Measurements from ENCODE around the gene MNAT1.

The MNAT1 gene

GRCh38 chr14:60882219-60882618 is 147.7 kb downstream of the MNAT1 start:
- no peak for TF ChIP-seq TEAD4 (IDR thresholded peaks at IDR 0.05)
- no peak for TF ChIP-seq CREB1 (IDR thresholded peaks at IDR 0.05; ENCODE audit: low read depth)
- TF ChIP-seq EP300 (IDR thresholded peaks at IDR 0.05; ENCODE audit: borderline replicate concordance): no peak
- TF ChIP-seq NFIC (IDR thresholded peaks at IDR 0.05): no peak
- no peak for TF ChIP-seq FOXM1 (IDR thresholded peaks at IDR 0.05; ENCODE audit: borderline replicate concordance, low read depth)
- TF ChIP-seq EGR1 (IDR thresholded peaks at IDR 0.05): no peak
- no peak for TF ChIP-seq RAD21 (IDR thresholded peaks at IDR 0.05; ENCODE audit: low read depth)
- TF ChIP-seq USF1 (IDR thresholded peaks at IDR 0.05): no peak
- no peak for TF ChIP-seq TCF12 (IDR thresholded peaks at IDR 0.05; ENCODE audit: low read depth)
- no peak for TF ChIP-seq MAX (IDR thresholded peaks at IDR 0.05)
- no peak for TF ChIP-seq CEBPB (IDR thresholded peaks at IDR 0.05)
- TF ChIP-seq YY1 (IDR thresholded peaks at IDR 0.05; ENCODE audit: low read depth): no peak
- TF ChIP-seq ZBTB7A (IDR thresholded peaks at IDR 0.05; ENCODE audit: low read depth): no peak
- no peak for TF ChIP-seq REST (IDR thresholded peaks at IDR 0.05; ENCODE audit: low read depth)
- no peak for TF ChIP-seq TAF1 (IDR thresholded peaks at IDR 0.05; ENCODE audit: low read depth)

- TF ChIP-seq ZBTB7A (IDR thresholded peaks at IDR 0.05; ENCODE audit: low read depth): no peak
- TF ChIP-seq YY1 (IDR thresholded peaks at IDR 0.05; ENCODE audit: low read depth): no peak
- TF ChIP-seq USF1 (IDR thresholded peaks at IDR 0.05): no peak
- TF ChIP-seq NFIC (IDR thresholded peaks at IDR 0.05): no peak
- no peak for TF ChIP-seq TAF1 (IDR thresholded peaks at IDR 0.05; ENCODE audit: low read depth)
- TF ChIP-seq MAX (IDR thresholded peaks at IDR 0.05): no peak
- no peak for TF ChIP-seq RAD21 (IDR thresholded peaks at IDR 0.05; ENCODE audit: low read depth)
These were observed 149.6 kb downstream of the MNAT1 start for GRCh38 chr14:60884134-60884533.

GRCh38 chr14:60893911-60894310 is 159.3 kb downstream of the MNAT1 start:
- TF ChIP-seq TEAD4 (IDR thresholded peaks at IDR 0.05): no peak
- TF ChIP-seq YY1 (IDR thresholded peaks at IDR 0.05; ENCODE audit: low read depth): no peak
- TF ChIP-seq ZBTB7A (IDR thresholded peaks at IDR 0.05; ENCODE audit: low read depth): no peak

GRCh38 chr14:60904381-60904780 is 169.8 kb downstream of the MNAT1 start:
- TF ChIP-seq NFIC (IDR thresholded peaks at IDR 0.05) (no peak), USF1 (IDR thresholded peaks at IDR 0.05) (no peak), YY1 (IDR thresholded peaks at IDR 0.05; ENCODE audit: low read depth) (no peak), TAF1 (IDR thresholded peaks at IDR 0.05; ENCODE audit: low read depth) (no peak), REST (IDR thresholded peaks at IDR 0.05; ENCODE audit: low read depth) (no peak), EP300 (IDR thresholded peaks at IDR 0.05; ENCODE audit: borderline replicate concordance) (no peak), FOXM1 (IDR thresholded peaks at IDR 0.05; ENCODE audit: borderline replicate concordance, low read depth) (no peak), CREB1 (IDR thresholded peaks at IDR 0.05; ENCODE audit: low read depth) (no peak), MAX (IDR thresholded peaks at IDR 0.05) (no peak), RAD21 (IDR thresholded peaks at IDR 0.05; ENCODE audit: low read depth) (no peak), EGR1 (IDR thresholded peaks at IDR 0.05) (no peak)

- TF ChIP-seq CEBPB (IDR thresholded peaks at IDR 0.05): no peak
These were observed 171.4 kb downstream of the MNAT1 start for GRCh38 chr14:60905923-60906322.

- TF ChIP-seq TEAD4 (IDR thresholded peaks at IDR 0.05) (no peak), FOXM1 (IDR thresholded peaks at IDR 0.05; ENCODE audit: borderline replicate concordance, low read depth) (no peak), YY1 (IDR thresholded peaks at IDR 0.05; ENCODE audit: low read depth) (no peak), ZBTB7A (IDR thresholded peaks at IDR 0.05; ENCODE audit: low read depth) (no peak), EGR1 (IDR thresholded peaks at IDR 0.05) (no peak), USF1 (IDR thresholded peaks at IDR 0.05) (no peak), CEBPB (IDR thresholded peaks at IDR 0.05) (no peak), MAX (IDR thresholded peaks at IDR 0.05) (no peak), NFIC (IDR thresholded peaks at IDR 0.05) (no peak), EP300 (IDR thresholded peaks at IDR 0.05; ENCODE audit: borderline replicate concordance) (no peak), TAF1 (IDR thresholded peaks at IDR 0.05; ENCODE audit: low read depth) (no peak), TCF12 (IDR thresholded peaks at IDR 0.05; ENCODE audit: low read depth) (no peak), REST (IDR thresholded peaks at IDR 0.05; ENCODE audit: low read depth) (no peak), CREB1 (IDR thresholded peaks at IDR 0.05; ENCODE audit: low read depth) (no peak), RAD21 (IDR thresholded peaks at IDR 0.05; ENCODE audit: low read depth) (no peak)
These were observed 181.2 kb downstream of the MNAT1 start for GRCh38 chr14:60915781-60916180.
